Stimulated activated CD4-positive, alpha-beta T cell treated with anti-CD3 and anti-CD28 coated beads, Interleukin-12 subunit alpha, Interleukin-12 subunit beta, amount 100 ng/mL, for 4 hours (primary cell): ENCODE measurements around the gene JPH3.

Experiments used
- DNase-seq: peaks from one replicate; pipeline ENCODE4 v3.0.0-alpha.2; 2020

JPH3 gene

GRCh38 chr16:87601401-87601981 lies 817 bp upstream of the JPH3 start:
- DNase-seq, result no peak

DNA sequence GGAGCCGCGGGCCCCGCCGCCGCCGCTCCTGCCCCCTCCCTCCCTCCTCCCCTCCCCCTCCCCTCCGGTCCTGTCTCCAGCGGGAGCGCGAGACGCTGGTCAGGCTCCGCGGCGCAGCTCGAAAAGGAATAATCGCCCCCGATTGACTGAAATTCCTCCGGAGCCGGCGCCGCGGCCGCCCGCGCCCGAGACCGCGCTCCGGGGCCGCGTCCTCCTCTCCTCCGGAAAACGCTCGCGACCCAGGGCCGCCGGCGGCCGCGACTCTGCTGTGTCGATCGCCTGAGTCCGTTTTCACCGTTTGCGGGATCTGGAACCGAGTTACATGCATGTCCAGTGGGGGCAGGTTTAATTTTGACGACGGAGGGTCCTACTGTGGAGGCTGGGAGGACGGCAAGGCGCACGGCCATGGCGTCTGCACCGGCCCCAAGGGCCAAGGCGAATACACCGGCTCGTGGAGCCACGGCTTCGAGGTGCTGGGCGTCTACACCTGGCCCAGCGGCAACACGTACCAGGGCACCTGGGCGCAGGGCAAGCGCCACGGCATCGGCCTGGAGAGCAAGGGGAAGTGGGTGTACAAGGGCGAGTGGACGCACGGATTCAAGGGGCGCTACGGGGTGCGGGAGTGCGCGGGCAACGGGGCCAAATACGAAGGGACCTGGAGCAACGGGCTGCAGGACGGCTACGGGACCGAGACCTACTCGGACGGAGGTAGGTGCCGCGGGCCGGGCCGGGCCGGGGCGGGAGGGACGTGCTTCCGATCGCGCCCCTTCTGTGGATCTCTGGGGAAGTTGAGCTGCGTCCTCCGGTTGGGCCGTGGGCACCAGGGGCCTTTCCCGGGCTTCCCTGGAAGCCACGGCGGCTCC lies 744 bp downstream of the JPH3 start:
- DNase-seq, result no peak

GRCh38 chr16:87603684-87604633 lies 1.7 kb downstream of the JPH3 start:
- DNase-seq, result no peak

DNA sequence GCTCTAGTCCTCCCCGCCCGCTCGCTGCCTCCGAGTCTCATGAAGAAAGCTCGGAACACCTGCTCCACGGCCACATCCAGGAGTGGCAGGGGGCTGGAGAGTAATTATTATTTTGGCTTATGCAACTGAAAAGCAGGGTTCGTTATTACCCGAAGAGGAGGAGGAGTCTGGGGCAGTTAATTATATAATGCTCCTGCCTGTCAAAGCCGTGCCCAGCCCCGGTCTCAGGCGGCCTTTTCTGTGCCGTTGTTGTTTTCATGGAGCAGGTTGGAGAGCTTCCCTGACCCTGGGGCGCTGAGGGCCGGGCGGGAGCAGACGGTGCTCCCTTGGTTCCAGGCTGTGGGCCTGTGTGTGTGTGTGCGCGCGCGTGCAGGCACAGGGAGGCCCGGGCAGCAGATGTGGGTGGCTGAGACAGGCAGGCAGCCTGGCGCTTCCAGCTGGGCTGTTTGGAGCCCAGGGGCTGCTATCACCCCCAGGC lies 2.4 kb downstream of the JPH3 start:
- DNase-seq, result no peak

DNA sequence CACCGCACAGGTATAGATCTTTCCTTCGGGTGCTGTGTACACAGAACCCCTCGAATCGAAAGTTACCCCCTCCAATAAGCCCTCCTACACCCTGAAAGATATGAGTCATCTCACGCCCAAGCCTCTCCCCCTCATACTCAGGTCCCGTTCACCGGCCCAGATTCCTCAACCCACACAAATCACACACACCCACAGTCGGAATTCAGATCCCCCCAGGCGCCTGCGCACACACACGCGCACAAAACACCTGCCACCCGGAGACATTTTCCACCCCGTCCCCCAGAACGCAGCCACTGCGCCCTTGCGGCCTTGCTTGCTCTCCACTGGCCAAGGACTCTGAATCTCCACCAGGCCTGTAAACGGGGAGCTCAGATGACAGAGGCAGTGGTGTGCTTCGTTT lies 4.9 kb downstream of the JPH3 start:
- no peak for DNase-seq

- DNase-seq, result no peak
These were observed 5.6 kb downstream of the JPH3 start for GRCh38 chr16:87607871-87608270.

- DNase-seq, result peak; percentile 49
These were observed 6.2 kb downstream of the JPH3 start for GRCh38 chr16:87608400-87608985.

DNA sequence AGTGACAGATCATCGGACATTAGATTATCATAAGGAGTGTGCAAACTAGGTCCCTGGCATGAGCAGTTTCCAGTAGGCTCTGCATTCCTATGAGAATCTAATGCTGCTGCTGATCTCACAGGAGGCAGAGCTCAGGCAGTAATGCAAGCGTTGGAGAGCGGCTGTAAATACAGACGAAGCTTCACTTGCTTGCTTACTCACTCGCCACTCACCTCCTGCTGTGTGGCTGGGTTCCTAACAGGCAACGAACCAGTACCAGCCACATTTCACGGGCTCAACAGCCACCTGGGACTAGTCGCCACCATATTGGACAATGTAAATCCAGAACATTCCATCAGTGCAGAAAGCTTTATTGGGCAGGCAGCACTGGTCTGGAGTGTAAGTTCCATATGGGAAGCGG lies 7.7 kb downstream of the JPH3 start:
- DNase-seq, result no peak

DNA sequence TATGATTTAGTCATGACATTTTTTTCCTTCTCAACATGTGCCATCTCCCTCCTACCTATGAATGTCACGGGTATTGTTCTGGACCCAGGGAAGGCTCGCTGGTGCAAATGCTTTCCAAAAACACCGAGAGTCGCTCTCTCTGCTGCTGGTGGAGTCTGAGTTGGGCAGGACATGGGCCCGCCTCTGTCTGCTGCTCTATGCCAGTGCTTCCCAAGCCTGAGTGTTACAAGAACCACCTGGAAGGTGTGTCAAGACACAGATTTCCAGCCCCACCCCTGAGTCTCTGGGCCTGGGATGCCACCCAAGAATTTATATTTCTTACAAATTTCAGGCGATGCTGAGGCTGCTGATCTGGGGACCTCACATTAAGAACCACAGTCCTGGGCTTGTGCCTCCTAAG lies 9.1 kb downstream of the JPH3 start:
- no peak for DNase-seq

- no peak for DNase-seq
These were observed 11.7 kb downstream of the JPH3 start for GRCh38 chr16:87613961-87614360.

DNA sequence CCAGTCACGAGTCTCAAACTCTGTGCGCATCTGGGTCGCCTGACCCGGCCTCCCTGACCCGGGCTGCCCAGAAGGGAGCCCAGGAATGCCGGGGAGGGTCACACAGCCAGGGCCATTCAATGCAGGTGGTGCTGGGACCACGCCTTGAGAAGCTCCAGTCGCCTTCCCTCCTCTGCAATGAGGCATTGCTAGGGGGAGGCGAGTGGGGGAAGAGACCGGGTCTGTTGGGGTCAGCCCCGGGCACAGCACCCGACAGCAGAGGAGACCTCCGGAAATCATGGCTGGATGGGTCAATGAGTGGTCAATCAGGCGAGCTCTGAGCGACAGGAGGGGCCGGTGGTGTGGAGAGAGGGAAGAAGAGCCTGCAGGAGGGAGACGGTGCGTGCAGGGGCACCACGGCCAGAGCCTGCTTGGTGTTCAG lies 13.3 kb downstream of the JPH3 start:
- no peak for DNase-seq

DNA sequence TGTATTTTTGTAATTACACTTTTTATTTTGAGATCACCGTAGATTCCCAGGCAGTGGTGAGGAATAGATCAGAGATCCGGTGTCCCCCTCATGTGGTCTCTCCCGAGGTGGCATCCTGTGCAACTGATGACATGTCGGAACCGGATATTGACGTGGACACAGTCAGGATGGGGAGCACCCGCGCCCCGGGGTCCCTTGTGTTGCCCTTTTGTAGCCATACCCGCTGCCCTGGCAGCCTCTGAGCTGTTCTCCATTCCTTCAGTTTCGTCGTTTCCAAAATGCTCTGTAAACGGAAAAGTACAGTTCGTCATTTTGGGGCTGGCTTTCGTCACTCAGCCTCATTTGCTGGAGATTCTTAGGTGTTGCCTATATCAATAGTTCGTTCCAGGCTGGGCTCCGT lies 14.2 kb downstream of the JPH3 start:
- DNase-seq, result no peak

- DNase-seq, result no peak
These were observed 15.9 kb downstream of the JPH3 start for GRCh38 chr16:87618216-87618615.

GRCh38 chr16:87619360-87620200 lies 17.3 kb downstream of the JPH3 start:
- DNase-seq, result no peak

GRCh38 chr16:87620201-87620495 lies 17.8 kb downstream of the JPH3 start:
- DNase-seq, result no peak

- DNase-seq, result no peak
These were observed 19.2 kb downstream of the JPH3 start for GRCh38 chr16:87621550-87621829.

GRCh38 chr16:87621976-87622713 lies 19.8 kb downstream of the JPH3 start:
- DNase-seq, result no peak

DNA sequence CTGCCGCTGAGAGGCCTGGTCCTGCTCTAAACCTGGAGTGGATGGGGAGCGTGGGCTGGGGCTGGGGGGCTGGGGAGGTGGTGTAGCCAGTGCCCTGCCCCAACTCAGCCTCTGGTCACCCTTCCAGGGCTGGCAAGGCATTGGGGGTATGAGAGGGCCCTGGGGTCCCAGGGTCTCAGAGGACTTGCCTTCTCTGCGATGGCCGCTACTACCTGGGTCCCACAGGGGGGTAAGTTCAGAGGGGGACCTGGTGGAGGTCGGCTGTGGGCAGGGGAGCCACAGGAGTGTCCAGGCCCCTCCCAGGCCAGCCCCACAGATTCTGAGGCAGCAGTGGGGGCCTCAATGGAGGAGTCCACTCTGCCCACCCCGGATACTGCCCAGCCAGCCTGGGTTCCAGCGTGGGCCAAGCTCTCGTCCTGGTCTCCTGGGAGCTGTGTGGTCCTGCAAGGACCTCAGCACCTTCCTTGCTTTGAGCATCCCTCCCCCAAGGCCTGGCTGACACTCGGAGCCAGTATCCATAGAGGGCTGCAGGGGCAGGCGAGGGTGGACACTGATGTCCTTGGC lies 20.5 kb downstream of the JPH3 start:
- DNase-seq, result no peak

GRCh38 chr16:87625241-87625797 lies 23.0 kb downstream of the JPH3 start:
- no peak for DNase-seq

DNA sequence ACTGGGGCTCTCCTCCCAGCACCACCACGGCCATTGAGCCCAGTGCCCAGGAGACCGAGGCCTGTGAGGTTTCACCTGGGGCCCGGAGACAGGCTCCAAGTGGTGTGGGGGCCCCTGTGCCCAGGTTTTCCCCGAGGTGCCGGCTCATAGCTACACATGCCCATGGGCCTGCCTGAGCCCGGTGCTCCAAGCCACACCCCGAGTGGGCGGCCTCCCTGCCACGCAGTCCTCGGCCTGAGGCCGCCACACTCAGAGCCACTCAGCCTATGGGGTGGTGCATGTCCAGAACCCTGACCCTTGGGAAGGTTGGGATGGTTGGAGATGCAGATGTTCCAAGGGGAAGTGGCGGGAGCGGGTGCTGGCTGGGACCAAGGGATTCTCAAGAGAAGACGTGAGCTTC lies 24.1 kb downstream of the JPH3 start:
- no peak for DNase-seq

DNA sequence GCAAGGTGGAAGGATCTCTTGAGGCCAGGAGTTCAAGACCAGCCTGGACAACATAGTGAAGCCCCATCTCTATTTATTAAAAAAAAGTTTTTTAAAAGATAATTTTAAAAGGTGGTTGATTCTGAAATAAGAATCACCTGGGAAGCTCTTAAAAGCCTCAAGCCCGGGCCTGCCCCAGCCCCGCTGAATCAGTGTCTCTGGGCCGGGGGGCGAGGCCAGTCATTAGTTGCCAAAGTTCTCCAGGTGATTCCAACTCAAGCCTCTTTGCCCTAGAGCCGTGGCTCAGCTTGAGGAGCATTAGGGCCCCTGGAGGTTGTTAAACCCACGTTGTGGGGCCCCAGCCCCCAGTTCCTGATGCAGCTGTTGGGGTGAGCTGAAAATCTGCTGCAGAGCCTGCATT lies 24.6 kb downstream of the JPH3 start:
- no peak for DNase-seq
